CD4-positive, alpha-beta T cell (primary cell): Measurements from ENCODE around the gene ARL6. TPM values are rescaled to one million over a fixed set of nuclear protein-coding genes. Genes with fewer than 3 reads are reported as not detected.

Source experiments
- ATAC-seq: fragments of 200-7000 bp; cut with Tn5 transposase; one replicate; pipeline ENCODE4 v1.10.0; 2022; ENCODE audit warnings: mild to moderate bottlenecking; ENCODE audit not compliant: poor library complexity
- CTCF ChIA-PET: fragments of 350-600 bp; sonication (Branson Sonifier 250); formaldehyde crosslinking; loops from one replicate; lab custom pipeline; 2021; ENCODE audit warnings: antibody characterized with exemption, inconsistent platforms; lab: Charles Lee
- POLR2A ChIA-PET: fragments of 350-600 bp; sonication (Branson Sonifier 250); formaldehyde crosslinking; loops from one replicate; lab custom pipeline; 2021; ENCODE audit warnings: antibody characterized with exemption, inconsistent platforms; lab: Charles Lee
- DNase-seq, 14 experiments: peaks; one replicate each; pipeline ENCODE4 v3.0.0-alpha.2; 2013 to 2020; ENCODE audit warnings: mixed read lengths in 2 of 14
- H3K27ac ChIP-seq, 2 donors: one replicate each; pipeline versions ENCODE4 v1.5.1 to v1.7.0; 2013; ENCODE audit warnings: low read length in 2 of 2, low read depth in 1 of 2, mild to moderate bottlenecking in 1 of 2
- H3K27me3 ChIP-seq, 2 experiments: 1 replicate in 1 of 2; 2 replicates in 1 of 2; pipeline versions ENCODE4 v1.6.1 to v1.7.0; 2013; ENCODE audit warnings: low read length in 2 of 2, control low read depth in 1 of 2, mild to moderate bottlenecking in 1 of 2, moderate library complexity in 1 of 2; ENCODE audit not compliant: insufficient read depth in 2 of 2, control insufficient read depth in 1 of 2
- H3K36me3 ChIP-seq: one replicate; pipeline ENCODE4 v1.6.1; 2013; ENCODE audit warnings: low read length, control low read depth; ENCODE audit not compliant: insufficient read depth
- H3K4me1 ChIP-seq: one replicate; pipeline ENCODE4 v1.6.1; 2013; ENCODE audit warnings: low read length, control low read depth; ENCODE audit not compliant: insufficient read depth
- H3K4me3 ChIP-seq: one replicate; pipeline ENCODE4 v1.5.1; 2013; ENCODE audit warnings: mild to moderate bottlenecking, low read length, moderate library complexity
- H3K9me3 ChIP-seq, 2 experiments: 1 replicate in 1 of 2; 2 replicates in 1 of 2; pipeline versions ENCODE4 v1.6.1 to v1.7.0; 2013; ENCODE audit warnings: low read length in 2 of 2, mild to moderate bottlenecking in 2 of 2, control low read depth in 1 of 2, moderate library complexity in 1 of 2; ENCODE audit not compliant: control insufficient read depth in 1 of 2, insufficient read depth in 1 of 2
- H3K27ac Mint-ChIP-seq: one replicate; pipeline ENCODE4 v1.8.0; 2020; ENCODE audit warnings: mixed read lengths
- H3K27me3 Mint-ChIP-seq: one replicate; pipeline ENCODE4 v1.8.0; 2021; ENCODE audit warnings: mixed read lengths
- H3K36me3 Mint-ChIP-seq: one replicate; pipeline ENCODE4 v1.8.0; 2021; ENCODE audit warnings: low read depth, mixed read lengths
- H3K4me1 Mint-ChIP-seq: one replicate; pipeline ENCODE4 v1.8.0; 2021; ENCODE audit warnings: low read depth, mixed read lengths
- H3K4me3 Mint-ChIP-seq: one replicate; pipeline ENCODE4 v1.8.0; 2020; ENCODE audit warnings: mild to moderate bottlenecking, mixed read lengths
- H3K9me3 Mint-ChIP-seq: one replicate; pipeline ENCODE4 v1.8.0; 2020; ENCODE audit warnings: mixed read lengths
- intact Hi-C, 2 experiments: fragments of 100-400 bp; cut with DNase I in 1 of 2; cut with micrococcal nuclease in 1 of 2; formaldehyde crosslinking; loops; one replicate each; pipeline versions ENCODE4 v1.15.1 to v1.9.0; 2023 to 2025; cut with DNase I, micrococcal nuclease
- total RNA-seq, 174 experiments: library from RNA in 2 of 174; stranded (reverse) in 2 of 174; gene quantifications; one replicate each; pipeline ENCODE4 v1.2.3 and lab custom pipeline; 2021 to 2026
- TF ChIP-seq, protein P1 (sequence below): fragments of 200-600 bp; IDR thresholded peaks from one replicate; pipeline ENCODE4 v1.8.0; 2022; ENCODE audit warnings: antibody characterized with exemption, mild to moderate bottlenecking

Gene ARL6
- total RNA-seq, 2 experiments from 2014 or later, result 1.3 to 2.1 TPM

DNA sequence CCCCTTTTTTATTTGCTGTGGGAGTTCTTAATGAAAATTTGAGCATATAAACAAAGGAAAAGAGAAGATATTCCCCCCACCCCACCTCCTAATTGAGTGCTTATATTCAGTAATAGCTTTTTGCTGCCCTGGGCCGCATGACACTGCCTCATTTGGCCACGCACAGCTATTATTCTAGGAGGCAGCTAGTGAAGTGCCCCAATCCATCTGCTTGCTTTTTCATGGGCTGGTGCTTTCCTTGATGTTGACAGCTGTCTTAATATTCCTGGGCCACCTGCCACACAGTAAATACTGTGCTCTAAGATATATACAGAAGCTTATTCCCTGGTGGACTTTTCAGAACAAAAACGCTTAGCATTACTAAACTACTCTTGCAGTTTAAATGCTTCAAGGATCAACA, 53.4 kb downstream of the ARL6 start:
- Histone ChIP-seq H3K4me3 (no peak overlapping the region), H3K27ac (no peak overlapping the region), H3K27me3 (no peaks in the 10 kb centered on the region), H3K9me3 (no peaks in the 10 kb centered on the region), H3K36me3 (no peaks in the 10 kb centered on the region), H3K4me1 (peaks cover 24% of the 10 kb centered on the region)
- DNase-seq, result no peak
- Mint-ChIP-seq H3K27ac (no peak overlapping the region), H3K27me3 (peaks cover 27% of the 10 kb centered on the region), H3K9me3 (no peaks in the 10 kb centered on the region), H3K36me3 (no peaks in the 10 kb centered on the region), H3K4me1 (peaks cover 18% of the 10 kb centered on the region), H3K4me3 (no peak overlapping the region)
- no peak for ATAC-seq
- CTCF ChIA-PET, result no interaction called here
- intact Hi-C loops, result loop anchor here (5.0 kb wide), 2 partner anchors 154 to 184 kb away; partner anchors contain the start of gene RIOX2 (in 1 of the 2)
- TF ChIP-seq, protein P1, sequence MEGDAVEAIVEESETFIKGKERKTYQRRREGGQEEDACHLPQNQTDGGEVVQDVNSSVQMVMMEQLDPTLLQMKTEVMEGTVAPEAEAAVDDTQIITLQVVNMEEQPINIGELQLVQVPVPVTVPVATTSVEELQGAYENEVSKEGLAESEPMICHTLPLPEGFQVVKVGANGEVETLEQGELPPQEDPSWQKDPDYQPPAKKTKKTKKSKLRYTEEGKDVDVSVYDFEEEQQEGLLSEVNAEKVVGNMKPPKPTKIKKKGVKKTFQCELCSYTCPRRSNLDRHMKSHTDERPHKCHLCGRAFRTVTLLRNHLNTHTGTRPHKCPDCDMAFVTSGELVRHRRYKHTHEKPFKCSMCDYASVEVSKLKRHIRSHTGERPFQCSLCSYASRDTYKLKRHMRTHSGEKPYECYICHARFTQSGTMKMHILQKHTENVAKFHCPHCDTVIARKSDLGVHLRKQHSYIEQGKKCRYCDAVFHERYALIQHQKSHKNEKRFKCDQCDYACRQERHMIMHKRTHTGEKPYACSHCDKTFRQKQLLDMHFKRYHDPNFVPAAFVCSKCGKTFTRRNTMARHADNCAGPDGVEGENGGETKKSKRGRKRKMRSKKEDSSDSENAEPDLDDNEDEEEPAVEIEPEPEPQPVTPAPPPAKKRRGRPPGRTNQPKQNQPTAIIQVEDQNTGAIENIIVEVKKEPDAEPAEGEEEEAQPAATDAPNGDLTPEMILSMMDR, result no peak
- POLR2A ChIA-PET, result interaction anchor here (0.9 kb wide), 1 partner anchor 154 kb away, joined by 3 read pairs; no protein-coding TSS in a partner anchor

DNA sequence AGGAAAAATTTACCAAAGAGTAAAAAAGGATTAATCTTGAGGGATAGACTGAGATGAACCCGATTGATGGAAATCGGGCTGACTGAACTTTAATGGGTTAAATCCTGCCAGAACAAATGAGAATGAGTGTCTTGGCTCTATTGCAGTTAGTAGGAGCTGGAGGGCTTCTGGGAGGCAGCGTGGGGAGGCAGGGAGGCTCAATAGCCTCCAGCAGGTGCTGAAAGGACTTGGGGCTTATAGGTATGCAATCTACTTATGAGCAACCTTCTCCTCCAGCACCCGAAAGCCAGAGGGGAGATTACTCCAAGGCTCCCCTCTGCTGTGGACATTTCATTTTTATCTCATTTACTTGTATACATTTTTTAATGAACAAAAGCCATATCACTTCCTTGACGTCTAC, 56.2 kb downstream of the ARL6 start:
- Histone ChIP-seq H3K36me3 (no peaks in the 10 kb centered on the region), H3K27ac (no peak overlapping the region), H3K27me3 (no peaks in the 10 kb centered on the region), H3K4me3 (peak overlapping the region; percentile 81), H3K4me1 (peaks cover 27% of the 10 kb centered on the region), H3K9me3 (no peaks in the 10 kb centered on the region)
- Mint-ChIP-seq H3K36me3 (no peaks in the 10 kb centered on the region), H3K4me3 (peak overlapping the region; percentile 92), H3K27ac (peak overlapping the region; percentile 78), H3K27me3 (peaks cover 25% of the 10 kb centered on the region), H3K4me1 (peaks cover 21% of the 10 kb centered on the region), H3K9me3 (no peaks in the 10 kb centered on the region)
- ATAC-seq (no peak), DNase-seq (no peak)
- intact Hi-C loops, result loop anchor here (5.0 to 10.0 kb wide), 5 partner anchors 53 to 692 kb away; partner anchors contain the start of gene RIOX2 (in 1 of the 2)
- TF ChIP-seq, protein P1, result no peak
- ChIA-PET CTCF (interaction anchor here (1.0 to 2.0 kb wide), 8 partner anchors 10 to 219 kb away, joined by 3 to 6 read pairs (median 3); partner anchors contain the start of gene ARL6), POLR2A (interaction anchor here (0.8 to 3.2 kb wide), 17 partner anchors 12 to 772 kb away, joined by 3 to 20 read pairs (median 4); partner anchors contain the start of genes CLDND1, CPOX and RIOX2)

DNA sequence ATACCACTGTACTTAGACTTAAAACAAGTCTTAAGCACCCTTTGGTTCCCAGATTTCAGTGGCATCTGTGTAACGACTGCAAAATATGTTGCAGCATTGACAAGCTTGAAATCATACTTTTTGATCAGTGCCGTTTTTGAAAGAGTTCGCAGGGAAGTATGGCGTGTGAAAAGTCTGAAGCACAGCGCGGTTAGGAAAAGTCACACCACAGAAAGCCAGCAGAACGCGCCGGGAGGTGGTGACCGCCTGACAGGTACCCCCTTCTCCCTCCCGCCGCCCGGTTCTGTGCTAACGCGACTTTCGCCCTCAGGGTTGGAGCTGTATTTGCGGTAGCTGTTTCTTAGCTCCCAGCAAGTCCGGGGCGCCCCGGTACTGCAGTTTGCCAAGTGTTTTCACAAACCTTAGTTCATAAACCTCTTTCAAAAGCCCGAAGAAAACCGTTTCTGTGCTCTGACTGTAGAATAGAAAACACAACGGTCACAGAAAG, 56.8 kb downstream of the ARL6 start:
- peaks cover 21% of the 10 kb centered on the region for H3K4me1 Mint-ChIP-seq
- peak overlapping the region; percentile 81 for H3K4me3 ChIP-seq

More for the DNA sequence above, 56.8 kb downstream of the ARL6 start:
- H3K4me1 ChIP-seq, result peaks cover 25% of the 10 kb centered on the region
- no peaks in the 10 kb centered on the region for H3K9me3 ChIP-seq
- H3K36me3 Mint-ChIP-seq, result no peaks in the 10 kb centered on the region
- H3K4me3 Mint-ChIP-seq, result peak overlapping the region; percentile 92
- peak overlapping the region; percentile 78 for H3K27ac Mint-ChIP-seq
- peaks cover 20% of the 10 kb centered on the region for H3K27me3 Mint-ChIP-seq
- CTCF ChIA-PET, result interaction anchor here (0.8 to 2.0 kb wide), 9 partner anchors 10 to 218 kb away, joined by 3 to 6 read pairs (median 3); partner anchors contain the start of gene ARL6
- TF ChIP-seq, protein P1, result no peak
- ATAC-seq (peak; percentile 59), DNase-seq (peak in 8 of 14 experiments; percentile 18 to 63 (median 38))
- H3K9me3 Mint-ChIP-seq, result no peaks in the 10 kb centered on the region
- peak overlapping the region in 1 of 2 donors; percentile 68 for H3K27ac ChIP-seq
- intact Hi-C loops, result loop anchor here (5.0 to 10.0 kb wide), 5 partner anchors 54 to 691 kb away; partner anchors contain the start of gene RIOX2 (in 1 of the 2)
- no peaks in the 10 kb centered on the region for H3K27me3 ChIP-seq
- POLR2A ChIA-PET, result interaction anchor here (0.8 to 3.2 kb wide), 23 partner anchors 12 to 772 kb away, joined by 3 to 20 read pairs (median 4); partner anchors contain the start of genes ARL6, CLDND1, CPOX and RIOX2
- no peaks in the 10 kb centered on the region for H3K36me3 ChIP-seq
